ENCODE data around the gene TTC6.

DNA sequence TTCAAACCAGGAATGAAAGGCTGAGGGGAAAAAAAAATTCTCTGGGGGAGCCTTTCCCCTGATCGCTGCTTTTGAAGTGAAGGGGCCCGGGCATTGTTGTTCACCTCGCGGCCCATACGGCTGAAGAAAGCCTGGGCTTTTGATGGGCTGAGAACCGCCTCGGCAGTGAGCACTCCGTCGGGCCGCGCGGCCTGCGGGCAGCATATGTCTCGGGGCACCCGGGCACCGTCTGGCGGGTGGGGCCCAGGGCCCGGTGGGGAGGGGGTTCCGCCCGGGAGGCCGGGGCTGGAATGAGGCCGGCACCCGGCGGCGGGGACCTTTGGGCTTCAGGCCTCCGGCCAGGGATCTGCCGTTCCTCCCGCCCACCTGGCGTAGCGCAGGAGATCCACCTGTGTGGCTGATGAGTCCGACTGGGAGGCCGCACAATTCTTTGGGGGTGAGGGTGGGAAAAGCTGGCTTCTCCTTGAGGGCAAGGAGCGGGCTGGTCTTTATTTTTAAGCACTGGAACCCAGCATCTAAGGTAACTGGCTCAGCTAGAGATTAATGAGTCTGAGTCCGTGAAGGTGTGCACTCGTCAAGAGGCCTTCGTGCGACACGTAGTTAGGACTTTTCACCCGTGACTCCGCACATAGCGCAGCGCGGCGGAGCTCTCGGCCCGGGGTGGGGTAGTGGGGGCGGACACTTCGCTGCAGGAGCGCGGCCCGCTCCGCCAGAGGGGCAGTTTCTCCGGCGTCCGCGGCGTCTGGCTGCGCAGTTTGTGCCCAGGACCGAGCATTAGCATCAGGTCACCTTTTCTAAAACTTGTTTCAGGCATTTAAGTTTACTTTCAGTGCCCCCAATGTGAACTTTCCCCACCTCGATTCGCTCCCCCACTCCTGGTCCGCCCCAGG, 11.0 kb upstream of the TTC6 start:
- TF ChIP-seq CTCF (IDR thresholded peaks at IDR 0.05) = no peak
- no peak for TF ChIP-seq ZFX (IDR thresholded peaks at IDR 0.05; ENCODE audit: borderline replicate concordance)

Data from 22Rv1 (cell line).